Endothelial cell of umbilical vein (primary cell): Measurements from ENCODE around the gene FBH1.

Source experiments
- EZH2 ChIP-seq: IDR thresholded peaks from 2 replicates; pipeline ENCODE4 v1.6.1; 2012; ENCODE audit warnings: borderline replicate concordance, low read depth, mild to moderate bottlenecking, moderate library complexity, low read length, inconsistent platforms; ENCODE audit not compliant: severe bottlenecking
- GATA2 ChIP-seq: IDR thresholded peaks from 2 replicates; pipeline ENCODE4 v1.7.0; 2011; ENCODE audit warnings: low read depth, mild to moderate bottlenecking, moderate library complexity, mixed read lengths, low read length; ENCODE audit not compliant: insufficient read length, insufficient read depth
- POLR2A ChIP-seq: IDR thresholded peaks from 2 replicates; pipeline ENCODE4 v1.6.1; 2012; ENCODE audit warnings: low read depth, mild to moderate bottlenecking, control low read depth, low read length
- TF ChIP-seq, protein P1 (sequence below), 2 donors: IDR thresholded peaks; 1 replicate in 1 of 2; 2 replicates in 1 of 2; pipeline ENCODE4 v1.5.1; 2011; ENCODE audit warnings: low read length in 2 of 2, mild to moderate bottlenecking in 2 of 2, moderate library complexity in 2 of 2, control low read depth in 1 of 2, inconsistent platforms in 1 of 2, low read depth in 1 of 2; ENCODE audit not compliant: insufficient read depth in 1 of 2; ENCODE audit errors: extremely low read depth in 1 of 2
- TF ChIP-seq, protein P2 (sequence below): IDR thresholded peaks from 2 replicates; pipeline ENCODE4 v1.6.1; 2011; ENCODE audit not compliant: insufficient read depth, insufficient read length

DNA sequence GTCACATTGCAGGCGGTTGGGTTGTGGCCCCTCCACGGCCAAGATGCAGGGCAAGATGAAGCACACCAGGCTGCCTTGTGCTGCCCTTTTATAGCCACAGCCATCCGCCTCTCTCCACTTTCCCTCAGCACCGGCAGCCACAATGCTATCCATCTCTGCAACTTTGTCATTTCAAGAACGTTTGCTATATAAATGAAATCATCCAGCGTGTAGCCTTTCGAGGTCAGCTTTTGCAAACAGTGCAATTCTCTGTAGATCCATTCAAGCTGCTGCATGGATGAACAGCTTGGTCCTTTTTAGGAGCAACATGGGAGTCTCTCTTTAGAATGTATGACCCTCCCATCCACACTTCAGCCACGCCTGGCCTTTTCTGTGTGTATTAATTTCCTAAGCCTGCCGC is 93.7 kb downstream of the FBH1 start:
- TF ChIP-seq, protein P1, sequence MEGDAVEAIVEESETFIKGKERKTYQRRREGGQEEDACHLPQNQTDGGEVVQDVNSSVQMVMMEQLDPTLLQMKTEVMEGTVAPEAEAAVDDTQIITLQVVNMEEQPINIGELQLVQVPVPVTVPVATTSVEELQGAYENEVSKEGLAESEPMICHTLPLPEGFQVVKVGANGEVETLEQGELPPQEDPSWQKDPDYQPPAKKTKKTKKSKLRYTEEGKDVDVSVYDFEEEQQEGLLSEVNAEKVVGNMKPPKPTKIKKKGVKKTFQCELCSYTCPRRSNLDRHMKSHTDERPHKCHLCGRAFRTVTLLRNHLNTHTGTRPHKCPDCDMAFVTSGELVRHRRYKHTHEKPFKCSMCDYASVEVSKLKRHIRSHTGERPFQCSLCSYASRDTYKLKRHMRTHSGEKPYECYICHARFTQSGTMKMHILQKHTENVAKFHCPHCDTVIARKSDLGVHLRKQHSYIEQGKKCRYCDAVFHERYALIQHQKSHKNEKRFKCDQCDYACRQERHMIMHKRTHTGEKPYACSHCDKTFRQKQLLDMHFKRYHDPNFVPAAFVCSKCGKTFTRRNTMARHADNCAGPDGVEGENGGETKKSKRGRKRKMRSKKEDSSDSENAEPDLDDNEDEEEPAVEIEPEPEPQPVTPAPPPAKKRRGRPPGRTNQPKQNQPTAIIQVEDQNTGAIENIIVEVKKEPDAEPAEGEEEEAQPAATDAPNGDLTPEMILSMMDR (IDR thresholded peaks at IDR 0.05; ENCODE audit: extremely low read depth in 1 of 2, insufficient read depth in 1 of 2, low read depth in 1 of 2, low read length in 2 of 2), result no peak
- no peak for TF ChIP-seq POLR2A
- TF ChIP-seq, protein P2, sequence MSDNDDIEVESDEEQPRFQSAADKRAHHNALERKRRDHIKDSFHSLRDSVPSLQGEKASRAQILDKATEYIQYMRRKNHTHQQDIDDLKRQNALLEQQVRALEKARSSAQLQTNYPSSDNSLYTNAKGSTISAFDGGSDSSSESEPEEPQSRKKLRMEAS, result no peak
- TF ChIP-seq EZH2, result no peak
- no peak for TF ChIP-seq GATA2
